CD14-positive monocyte (primary cell): Measurements from ENCODE around the gene RHO. TPM values are rescaled to one million over a fixed set of nuclear protein-coding genes. Genes with fewer than 3 reads are reported as not detected.

Experiments
- DNase-seq, 3 donors: peaks; one replicate each; pipeline ENCODE4 v3.0.0-alpha.2; 2011 to 2022
- H2AFZ ChIP-seq: 2 replicates; pipeline ENCODE4 v1.6.0; 2012; ENCODE audit warnings: mild to moderate bottlenecking, low read depth, low read length, inconsistent platforms; ENCODE audit not compliant: insufficient read depth, poor library complexity, severe bottlenecking
- H3K27ac ChIP-seq, 2 donors: 1 replicate in 1 of 2; 2 replicates in 1 of 2; pipeline ENCODE4 v1.5.1; 2012 to 2013; ENCODE audit warnings: low read length in 2 of 2, control low read depth in 1 of 2, inconsistent platforms in 1 of 2, low read depth in 1 of 2, mild to moderate bottlenecking in 1 of 2
- H3K27me3 ChIP-seq, 2 donors: one replicate each; pipeline versions ENCODE4 v1.6.0 to v1.6.1; 2011 to 2013; ENCODE audit warnings: low read length in 2 of 2; ENCODE audit not compliant: control insufficient read depth in 2 of 2, insufficient read depth in 2 of 2
- H3K36me3 ChIP-seq, 2 donors: replicated peaks in 1 of 2; 1 replicate in 1 of 2; 2 replicates in 1 of 2; pipeline versions ENCODE4 v1.5.1 to v1.6.1; 2012 to 2013; ENCODE audit warnings: low read length in 2 of 2, control low read depth in 1 of 2, inconsistent platforms in 1 of 2, mild to moderate bottlenecking in 1 of 2; ENCODE audit not compliant: insufficient read depth in 2 of 2, control insufficient read depth in 1 of 2
- H3K4me1 ChIP-seq, 2 donors: 1 replicate in 1 of 2; 2 replicates in 1 of 2; pipeline versions ENCODE4 v1.5.1 to v1.6.1; 2012 to 2013; ENCODE audit warnings: low read length in 2 of 2, control low read depth in 1 of 2, inconsistent platforms in 1 of 2, mild to moderate bottlenecking in 1 of 2, moderate library complexity in 1 of 2; ENCODE audit not compliant: insufficient read depth in 2 of 2, control insufficient read depth in 1 of 2
- H3K4me2 ChIP-seq: replicated peaks from 2 replicates; pipeline ENCODE3; 2012; ENCODE audit warnings: low read length, moderate library complexity, mild to moderate bottlenecking; ENCODE audit not compliant: poor library complexity, severe bottlenecking; ENCODE audit errors: extremely low read depth
- H3K4me3 ChIP-seq, 3 experiments: fragments of 200-600 bp in 1 of 3; sonication (generic) in 1 of 3; replicated peaks in 1 of 3; 1 replicate in 2 of 3; 2 replicates in 1 of 3; pipeline ENCODE4 v1.5.1; 2011 to 2013; ENCODE audit warnings: low read length in 3 of 3, mild to moderate bottlenecking in 3 of 3, control low read depth in 2 of 3, low read depth in 2 of 3, inconsistent platforms in 1 of 3, moderate library complexity in 1 of 3
- H3K79me2 ChIP-seq: 2 replicates; pipeline ENCODE4 v1.6.0; 2012; ENCODE audit warnings: mild to moderate bottlenecking, control low read depth, inconsistent platforms, low read length, moderate library complexity; ENCODE audit not compliant: insufficient read depth
- H3K9ac ChIP-seq: 2 replicates; pipeline ENCODE4 v1.6.0; 2017; ENCODE audit warnings: low read length, mild to moderate bottlenecking; ENCODE audit not compliant: insufficient read depth, poor library complexity, severe bottlenecking
- H3K9me3 ChIP-seq, 2 donors: replicated peaks in 1 of 2; 1 replicate in 1 of 2; 2 replicates in 1 of 2; pipeline versions ENCODE4 v1.5.1 to v1.6.1; 2012 to 2013; ENCODE audit warnings: low read length in 2 of 2, control low read depth in 1 of 2; ENCODE audit not compliant: control insufficient read depth in 1 of 2, insufficient read depth in 1 of 2
- H4K20me1 ChIP-seq: 2 replicates; pipeline ENCODE4 v1.6.0; 2012; ENCODE audit warnings: mild to moderate bottlenecking, low read length, control low read depth, moderate library complexity; ENCODE audit not compliant: insufficient read depth
- H3K27ac Mint-ChIP-seq, 7 donors: one replicate each; pipeline ENCODE4 v1.8.0; 2020; ENCODE audit warnings: mild to moderate bottlenecking in 7 of 7, mixed read lengths in 7 of 7, moderate library complexity in 6 of 7, inconsistent platforms in 2 of 7
- H3K27me3 Mint-ChIP-seq, 3 donors: one replicate each; pipeline ENCODE4 v1.8.0; 2021 to 2022; ENCODE audit warnings: low read depth in 3 of 3, mild to moderate bottlenecking in 3 of 3, mixed read lengths in 3 of 3, moderate library complexity in 3 of 3, inconsistent platforms in 1 of 3
- H3K36me3 Mint-ChIP-seq, 2 donors: one replicate each; pipeline ENCODE4 v1.8.0; 2020; ENCODE audit warnings: mixed read lengths in 2 of 2, inconsistent platforms in 1 of 2, mild to moderate bottlenecking in 1 of 2
- H3K4me1 Mint-ChIP-seq: one replicate; pipeline ENCODE4 v1.8.0; 2020; ENCODE audit warnings: mild to moderate bottlenecking, mixed read lengths
- H3K4me3 Mint-ChIP-seq, 2 donors: one replicate each; pipeline ENCODE4 v1.8.0; 2020; ENCODE audit warnings: mild to moderate bottlenecking in 2 of 2, mixed read lengths in 2 of 2, moderate library complexity in 1 of 2
- H3K9me3 Mint-ChIP-seq, 7 donors: one replicate each; pipeline ENCODE4 v1.8.0; 2020 to 2022; ENCODE audit warnings: mixed read lengths in 7 of 7, mild to moderate bottlenecking in 6 of 7, moderate library complexity in 6 of 7, inconsistent platforms in 2 of 7
- WGBS: methylation state at CpG from one replicate; pipeline ENCODE4 v1.1.5; 2013; ENCODE audit warnings: missing lambda C conversion rate; ENCODE audit not compliant: insufficient coverage; 5-methylcytosine and 5-hydroxymethylcytosine counted together
- intact Hi-C, 2 donors: fragments of 100-400 bp; cut with micrococcal nuclease; formaldehyde crosslinking; loops; one replicate each; pipeline versions ENCODE4 v1.15.0 to v1.15.1; 2023
- polyA plus RNA-seq, 3 donors: library from polyadenylated mRNA; depleted of rRNA in 1 of 3; unstranded in 2 of 3; stranded (reverse) in 1 of 3; fragments of 300-500 nt in 2 of 3; fragments of >200 nt in 1 of 3; fragmentation: Illumina TruSeq in 2 of 3; gene quantifications; 1 replicate in 2 of 3; 2 replicates in 1 of 3; pipeline ENCODE4 v1.2.3, GENCODE V29; 2012 to 2021
- TF ChIP-seq, protein P1 (sequence below): fragments of 200-600 bp; IDR thresholded peaks from one replicate; pipeline ENCODE4 v1.8.0; 2022; ENCODE audit warnings: antibody characterized with exemption, mild to moderate bottlenecking

RHO gene
- polyA plus RNA-seq, 3 donors: 0.03 TPM; not detected in 2

DNA sequence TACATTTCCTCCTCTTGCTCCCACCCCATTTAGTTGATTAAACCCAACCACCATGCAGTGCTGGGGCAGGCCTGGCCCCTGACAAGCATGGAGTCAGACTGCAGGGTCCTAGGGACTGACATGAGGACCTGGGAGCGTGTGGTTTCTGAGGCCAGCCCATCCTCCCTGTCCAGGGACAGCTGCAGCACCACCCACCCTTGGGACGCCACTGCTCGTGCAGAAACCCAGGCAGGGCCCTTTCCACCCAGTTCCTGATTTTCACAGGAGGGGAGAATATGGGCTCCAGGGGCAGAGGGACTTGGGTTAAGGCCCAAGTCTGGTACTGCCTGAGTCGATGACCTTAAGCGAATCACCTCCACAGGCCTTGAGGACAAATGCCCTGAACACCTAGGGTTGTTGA is 54.4 kb downstream of the RHO start:
- 71% methylated on average over 3 of the region's 5 CpGs for WGBS
- Histone ChIP-seq H3K27me3 (no peaks in the 10 kb centered on the region), H3K4me3 (no peak overlapping the region), H3K27ac (peak overlapping the region in 1 of 2 donors; percentile 31), H3K9me3 (no peaks in the 10 kb centered on the region), H2AFZ (no peak overlapping the region), H3K4me2 (no peak overlapping the region), H3K36me3 (peaks cover 46 to 85% of the 10 kb centered on the region in 2 donors), H3K9ac (no peak overlapping the region), H3K79me2 (peaks cover 10% of the 10 kb centered on the region), H3K4me1 (peaks cover 27 to 28% of the 10 kb centered on the region in 2 donors), H4K20me1 (peaks cover 68% of the 10 kb centered on the region)
- no peak for DNase-seq
- TF ChIP-seq, protein P1, sequence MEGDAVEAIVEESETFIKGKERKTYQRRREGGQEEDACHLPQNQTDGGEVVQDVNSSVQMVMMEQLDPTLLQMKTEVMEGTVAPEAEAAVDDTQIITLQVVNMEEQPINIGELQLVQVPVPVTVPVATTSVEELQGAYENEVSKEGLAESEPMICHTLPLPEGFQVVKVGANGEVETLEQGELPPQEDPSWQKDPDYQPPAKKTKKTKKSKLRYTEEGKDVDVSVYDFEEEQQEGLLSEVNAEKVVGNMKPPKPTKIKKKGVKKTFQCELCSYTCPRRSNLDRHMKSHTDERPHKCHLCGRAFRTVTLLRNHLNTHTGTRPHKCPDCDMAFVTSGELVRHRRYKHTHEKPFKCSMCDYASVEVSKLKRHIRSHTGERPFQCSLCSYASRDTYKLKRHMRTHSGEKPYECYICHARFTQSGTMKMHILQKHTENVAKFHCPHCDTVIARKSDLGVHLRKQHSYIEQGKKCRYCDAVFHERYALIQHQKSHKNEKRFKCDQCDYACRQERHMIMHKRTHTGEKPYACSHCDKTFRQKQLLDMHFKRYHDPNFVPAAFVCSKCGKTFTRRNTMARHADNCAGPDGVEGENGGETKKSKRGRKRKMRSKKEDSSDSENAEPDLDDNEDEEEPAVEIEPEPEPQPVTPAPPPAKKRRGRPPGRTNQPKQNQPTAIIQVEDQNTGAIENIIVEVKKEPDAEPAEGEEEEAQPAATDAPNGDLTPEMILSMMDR: no peak
- peaks cover 35% of the 10 kb centered on the region for H3K4me1 Mint-ChIP-seq
- no peaks in the 10 kb centered on the region for H3K27me3 Mint-ChIP-seq
- H3K4me3 Mint-ChIP-seq: no peak overlapping the region
- H3K9me3 Mint-ChIP-seq: no peaks in the 10 kb centered on the region
- intact Hi-C loops: no loop called here
- H3K27ac Mint-ChIP-seq: peak overlapping the region in 1 of 7 donors; percentile 40
- peaks cover 49 to 75% of the 10 kb centered on the region in 2 donors for H3K36me3 Mint-ChIP-seq

DNA sequence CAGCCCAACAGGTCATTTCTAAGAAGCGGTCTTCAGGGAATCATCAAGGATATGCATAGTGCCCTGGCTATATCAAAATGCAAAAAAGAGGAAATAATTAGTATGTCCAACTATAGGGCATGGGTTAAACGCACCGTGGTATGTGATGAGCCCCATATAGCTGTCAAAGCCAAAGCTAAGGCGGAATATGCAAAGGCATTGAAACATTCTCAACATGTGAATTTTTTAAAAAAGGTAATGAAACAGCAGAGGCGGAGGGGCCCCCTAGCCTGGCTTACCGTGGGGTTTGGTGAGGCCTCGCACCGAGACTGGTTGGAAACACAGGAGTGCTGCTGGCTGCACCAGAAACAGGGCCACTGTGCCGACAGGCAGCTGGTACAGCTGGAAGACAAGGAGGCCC is 54.9 kb downstream of the RHO start:
- WGBS: 79% methylated on average over 7 of the region's 9 CpGs
- peak overlapping the region in 2 of 7 donors; percentile 19 to 40 for H3K27ac Mint-ChIP-seq
- no peaks in the 10 kb centered on the region for H3K27me3 ChIP-seq
- peaks cover 50 to 80% of the 10 kb centered on the region in 2 donors for H3K36me3 Mint-ChIP-seq
- H3K27ac ChIP-seq: peak overlapping the region in 1 of 2 donors; percentile 31
- intact Hi-C loops: no loop called here
- no peak overlapping the region for H3K9ac ChIP-seq
- no peak for DNase-seq
- no peak overlapping the region for H2AFZ ChIP-seq
- no peaks in the 10 kb centered on the region for H3K9me3 ChIP-seq
- no peak overlapping the region for H3K4me3 ChIP-seq
- no peak overlapping the region for H3K4me3 Mint-ChIP-seq
- no peaks in the 10 kb centered on the region for H3K9me3 Mint-ChIP-seq
- peaks cover 6% of the 10 kb centered on the region for H3K79me2 ChIP-seq
- no peak overlapping the region for H3K4me2 ChIP-seq
- H4K20me1 ChIP-seq: peaks cover 71% of the 10 kb centered on the region
- TF ChIP-seq, protein P1: no peak
- no peaks in the 10 kb centered on the region for H3K27me3 Mint-ChIP-seq
- peaks cover 27 to 28% of the 10 kb centered on the region in 2 donors for H3K4me1 ChIP-seq
- peaks cover 46 to 90% of the 10 kb centered on the region in 2 donors for H3K36me3 ChIP-seq
- H3K4me1 Mint-ChIP-seq: peaks cover 35% of the 10 kb centered on the region
